Measurements from ENCODE around the gene KCNF1.

KCNF1 gene

GRCh38 chr2:10913501-10914271, 2.0 kb downstream of the KCNF1 start:
- Histone ChIP-seq H3K9me3 (ENCODE audit: control insufficient read depth, insufficient read depth, low read depth, low read length) (no peaks in the 10 kb centered on the region), H3K4me1 (ENCODE audit: control insufficient read depth, insufficient read depth, low read length) (peaks cover 38% of the 10 kb centered on the region), H3K9ac (ENCODE audit: low read length) (no peak overlapping the region), H3K27me3 (ENCODE audit: control insufficient read depth, insufficient read depth, low read length) (peaks cover 39% of the 10 kb centered on the region), H3K4me3 (ENCODE audit: low read depth, low read length) (no peak overlapping the region), H3K36me3 (ENCODE audit: control insufficient read depth, insufficient read depth, low read length) (no peaks in the 10 kb centered on the region), H3K27ac (ENCODE audit: low read depth, low read length) (no peak overlapping the region)

GRCh38 chr2:10914272-10914693, 2.5 kb downstream of the KCNF1 start:
- Histone ChIP-seq H3K4me1 (ENCODE audit: control insufficient read depth, insufficient read depth, low read length) (peaks cover 38% of the 10 kb centered on the region), H3K27ac (ENCODE audit: low read depth, low read length) (no peak overlapping the region), H3K27me3 (ENCODE audit: control insufficient read depth, insufficient read depth, low read length) (peaks cover 39% of the 10 kb centered on the region), H3K36me3 (ENCODE audit: control insufficient read depth, insufficient read depth, low read length) (no peaks in the 10 kb centered on the region), H3K4me3 (ENCODE audit: low read depth, low read length) (no peak overlapping the region), H3K9ac (ENCODE audit: low read length) (no peak overlapping the region), H3K9me3 (ENCODE audit: control insufficient read depth, insufficient read depth, low read depth, low read length) (no peaks in the 10 kb centered on the region)

- Histone ChIP-seq H3K4me1 (ENCODE audit: control insufficient read depth, insufficient read depth, low read length) (peaks cover 41% of the 10 kb centered on the region), H3K9me3 (ENCODE audit: control insufficient read depth, insufficient read depth, low read depth, low read length) (no peaks in the 10 kb centered on the region), H3K36me3 (ENCODE audit: control insufficient read depth, insufficient read depth, low read length) (no peaks in the 10 kb centered on the region), H3K27me3 (ENCODE audit: control insufficient read depth, insufficient read depth, low read length) (peaks cover 39% of the 10 kb centered on the region), H3K27ac (ENCODE audit: low read depth, low read length) (no peak overlapping the region), H3K4me3 (ENCODE audit: low read depth, low read length) (no peak overlapping the region), H3K9ac (ENCODE audit: low read length) (no peak overlapping the region)
These were observed 3.5 kb downstream of the KCNF1 start for GRCh38 chr2:10915236-10915635.

GRCh38 chr2:10915731-10916276, 4.1 kb downstream of the KCNF1 start:
- Histone ChIP-seq H3K27ac (ENCODE audit: low read depth, low read length) (no peak overlapping the region), H3K4me1 (ENCODE audit: control insufficient read depth, insufficient read depth, low read length) (peaks cover 41% of the 10 kb centered on the region), H3K9me3 (ENCODE audit: control insufficient read depth, insufficient read depth, low read depth, low read length) (no peaks in the 10 kb centered on the region), H3K36me3 (ENCODE audit: control insufficient read depth, insufficient read depth, low read length) (no peaks in the 10 kb centered on the region), H3K9ac (ENCODE audit: low read length) (no peak overlapping the region), H3K4me3 (ENCODE audit: low read depth, low read length) (no peak overlapping the region), H3K27me3 (ENCODE audit: control insufficient read depth, insufficient read depth, low read length) (peaks cover 35% of the 10 kb centered on the region)

- H3K4me1 ChIP-seq (ENCODE audit: control insufficient read depth, insufficient read depth, low read length) = peaks cover 35% of the 10 kb centered on the region
- H3K9ac ChIP-seq (ENCODE audit: low read length) = no peak overlapping the region
- no peaks in the 10 kb centered on the region for H3K9me3 ChIP-seq (ENCODE audit: control insufficient read depth, insufficient read depth, low read depth, low read length)
- H3K27ac ChIP-seq (ENCODE audit: low read depth, low read length) = no peak overlapping the region
- H3K27me3 ChIP-seq (ENCODE audit: control insufficient read depth, insufficient read depth, low read length) = peaks cover 24% of the 10 kb centered on the region
- H3K36me3 ChIP-seq (ENCODE audit: control insufficient read depth, insufficient read depth, low read length) = no peaks in the 10 kb centered on the region
- no peak overlapping the region for H3K4me3 ChIP-seq (ENCODE audit: low read depth, low read length)
These were observed 5.2 kb downstream of the KCNF1 start for GRCh38 chr2:10916953-10917352.

- Histone ChIP-seq H3K4me1 (ENCODE audit: control insufficient read depth, insufficient read depth, low read length) (peaks cover 41% of the 10 kb centered on the region), H3K4me3 (ENCODE audit: low read depth, low read length) (no peak overlapping the region), H3K36me3 (ENCODE audit: control insufficient read depth, insufficient read depth, low read length) (no peaks in the 10 kb centered on the region), H3K27ac (ENCODE audit: low read depth, low read length) (no peak overlapping the region), H3K9me3 (ENCODE audit: control insufficient read depth, insufficient read depth, low read depth, low read length) (no peaks in the 10 kb centered on the region), H3K9ac (ENCODE audit: low read length) (no peak overlapping the region), H3K27me3 (ENCODE audit: control insufficient read depth, insufficient read depth, low read length) (peaks cover 16% of the 10 kb centered on the region)
These were observed 6.2 kb downstream of the KCNF1 start for GRCh38 chr2:10917927-10918326.

- Histone ChIP-seq H3K4me3 (ENCODE audit: low read depth, low read length) (no peak overlapping the region), H3K27me3 (ENCODE audit: control insufficient read depth, insufficient read depth, low read length) (peaks cover 7% of the 10 kb centered on the region), H3K27ac (ENCODE audit: low read depth, low read length) (no peak overlapping the region), H3K4me1 (ENCODE audit: control insufficient read depth, insufficient read depth, low read length) (peaks cover 37% of the 10 kb centered on the region), H3K9me3 (ENCODE audit: control insufficient read depth, insufficient read depth, low read depth, low read length) (no peaks in the 10 kb centered on the region), H3K36me3 (ENCODE audit: control insufficient read depth, insufficient read depth, low read length) (no peaks in the 10 kb centered on the region), H3K9ac (ENCODE audit: low read length) (no peak overlapping the region)
These were observed 7.1 kb downstream of the KCNF1 start for GRCh38 chr2:10918661-10919409.

- Histone ChIP-seq H3K9ac (ENCODE audit: low read length) (no peak overlapping the region), H3K27me3 (ENCODE audit: control insufficient read depth, insufficient read depth, low read length) (peaks cover 3% of the 10 kb centered on the region; the same call in 1 of the 2 replicates), H3K27ac (ENCODE audit: low read depth, low read length) (no peak overlapping the region), H3K4me1 (ENCODE audit: control insufficient read depth, insufficient read depth, low read length) (peaks cover 33% of the 10 kb centered on the region), H3K4me3 (ENCODE audit: low read depth, low read length) (no peak overlapping the region), H3K9me3 (ENCODE audit: control insufficient read depth, insufficient read depth, low read depth, low read length) (no peaks in the 10 kb centered on the region), H3K36me3 (ENCODE audit: control insufficient read depth, insufficient read depth, low read length) (no peaks in the 10 kb centered on the region)
These were observed 7.7 kb downstream of the KCNF1 start for GRCh38 chr2:10919410-10919770.

- Histone ChIP-seq H3K27ac (ENCODE audit: low read depth, low read length) (no peak overlapping the region), H3K4me1 (ENCODE audit: control insufficient read depth, insufficient read depth, low read length) (peaks cover 35% of the 10 kb centered on the region), H3K9me3 (ENCODE audit: control insufficient read depth, insufficient read depth, low read depth, low read length) (no peaks in the 10 kb centered on the region), H3K36me3 (ENCODE audit: control insufficient read depth, insufficient read depth, low read length) (no peaks in the 10 kb centered on the region), H3K4me3 (ENCODE audit: low read depth, low read length) (no peak overlapping the region), H3K27me3 (ENCODE audit: control insufficient read depth, insufficient read depth, low read length) (no peaks in the 10 kb centered on the region), H3K9ac (ENCODE audit: low read length) (no peak overlapping the region)
These were observed 8.3 kb downstream of the KCNF1 start for GRCh38 chr2:10919771-10920621.

- no peaks in the 10 kb centered on the region for H3K36me3 ChIP-seq (ENCODE audit: control insufficient read depth, insufficient read depth, low read length)
- H3K9ac ChIP-seq (ENCODE audit: low read length) = no peak overlapping the region
- no peak overlapping the region for H3K4me3 ChIP-seq (ENCODE audit: low read depth, low read length)
- peaks cover 30% of the 10 kb centered on the region for H3K4me1 ChIP-seq (ENCODE audit: control insufficient read depth, insufficient read depth, low read length)
- H3K9me3 ChIP-seq (ENCODE audit: control insufficient read depth, insufficient read depth, low read depth, low read length) = no peaks in the 10 kb centered on the region
- no peak overlapping the region for H3K27ac ChIP-seq (ENCODE audit: low read depth, low read length)
- no peaks in the 10 kb centered on the region for H3K27me3 ChIP-seq (ENCODE audit: control insufficient read depth, insufficient read depth, low read length)
These were observed 9.1 kb downstream of the KCNF1 start for GRCh38 chr2:10920764-10921388.

Measured in HUES6 (cell line).